GM18499 (cell line): ENCODE results near the gene CTIF.

Experiments used
- ATAC-seq: cut with Tn5 transposase; IDR thresholded peaks from one replicate; pipeline ENCODE4 v1.9.1; 2021; ENCODE audit warnings: moderate number of reproducible peaks; ENCODE audit not compliant: insufficient read depth, unreplicated experiment

Gene CTIF

GRCh38 chr18:48597671-48598070, 58.8 kb downstream of the CTIF start:
- no peak for ATAC-seq

DNA sequence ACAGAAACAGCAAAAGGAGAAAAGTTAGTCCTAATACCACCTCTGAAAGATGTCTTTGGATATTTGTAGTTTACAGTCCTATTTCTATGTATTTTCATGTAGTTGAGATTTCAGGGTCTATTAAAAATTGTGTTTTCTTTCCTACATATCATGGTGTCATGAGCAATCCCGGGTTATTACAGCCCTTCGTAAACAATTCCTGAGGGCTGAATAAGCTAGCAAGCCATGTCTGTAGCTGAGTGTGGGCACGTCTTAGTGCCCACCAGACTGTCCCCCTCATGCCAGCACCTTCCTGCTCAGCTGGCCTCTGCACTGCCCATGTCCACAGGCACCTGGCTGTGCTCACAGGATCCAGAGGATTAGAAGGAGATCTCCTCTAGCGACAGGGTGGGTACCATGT, 60.6 kb downstream of the CTIF start:
- ATAC-seq: no peak

DNA sequence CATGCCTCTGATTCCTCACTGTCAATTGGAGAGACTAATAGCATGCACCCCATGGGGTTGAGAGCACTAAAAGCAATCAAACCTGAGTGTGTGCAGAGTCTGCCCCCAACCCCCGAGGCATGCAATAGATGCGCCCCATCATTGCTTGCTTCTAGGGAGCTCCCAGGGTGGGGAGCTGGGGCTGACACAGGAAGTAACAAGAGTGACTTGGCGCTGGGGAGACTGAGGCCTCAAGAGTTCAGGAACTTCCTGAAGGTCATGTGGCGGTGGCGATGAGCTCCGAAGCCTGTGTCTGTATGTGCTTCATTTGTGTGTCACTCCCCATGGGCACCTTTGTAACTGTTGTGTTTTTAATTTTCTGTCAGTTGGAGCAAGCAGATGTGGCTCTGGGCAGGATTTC, 61.2 kb downstream of the CTIF start:
- ATAC-seq: no peak

DNA sequence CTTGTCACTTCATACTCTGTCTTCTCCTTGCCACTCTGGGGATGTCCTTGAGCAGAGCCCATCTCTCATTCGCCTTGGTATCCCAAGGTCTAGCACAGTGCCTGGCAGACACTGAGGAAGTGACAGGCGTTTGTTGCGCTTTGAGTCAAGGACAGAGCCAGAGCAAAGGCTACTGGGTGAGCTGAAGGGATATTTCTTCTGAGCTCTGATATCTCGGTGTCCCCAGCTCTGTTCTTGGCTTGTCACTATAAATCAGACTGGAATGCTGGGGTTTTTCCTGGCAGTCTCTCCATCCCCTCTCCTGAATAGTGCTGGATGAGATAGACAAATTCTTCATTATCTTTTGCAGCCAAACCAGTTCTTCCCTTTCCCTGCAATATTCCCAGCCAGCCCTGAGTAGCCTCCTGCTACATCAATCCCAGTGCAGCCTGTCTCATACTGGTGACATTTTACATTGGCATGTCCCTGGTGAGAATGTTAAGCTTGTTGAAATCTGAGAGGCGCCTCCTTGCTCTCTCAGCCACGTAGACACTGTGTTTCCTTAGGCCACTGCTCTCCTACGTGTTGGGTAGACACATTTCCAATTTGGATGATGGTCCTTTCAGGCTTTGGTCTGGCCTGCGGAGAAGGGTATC, 61.7 kb downstream of the CTIF start:
- ATAC-seq: no peak

DNA sequence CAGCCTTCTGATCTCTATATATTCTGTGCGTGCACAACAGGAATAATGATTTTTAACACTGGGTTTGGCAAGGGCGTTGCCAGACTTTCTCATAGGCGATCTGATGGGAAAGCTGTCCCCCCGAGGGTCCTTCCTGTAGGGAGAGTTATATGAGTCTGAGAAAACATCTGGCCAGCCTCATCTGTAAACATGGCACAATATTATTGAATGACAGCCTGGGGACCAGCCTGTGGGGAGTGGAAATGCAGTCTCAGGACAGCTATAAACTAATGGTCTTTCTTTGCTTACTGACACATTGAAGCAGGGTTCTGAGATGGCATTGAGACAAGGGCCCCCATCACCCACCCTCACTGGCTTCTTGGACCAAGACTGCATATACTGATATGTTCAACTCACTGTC, 62.5 kb downstream of the CTIF start:
- no peak for ATAC-seq

DNA sequence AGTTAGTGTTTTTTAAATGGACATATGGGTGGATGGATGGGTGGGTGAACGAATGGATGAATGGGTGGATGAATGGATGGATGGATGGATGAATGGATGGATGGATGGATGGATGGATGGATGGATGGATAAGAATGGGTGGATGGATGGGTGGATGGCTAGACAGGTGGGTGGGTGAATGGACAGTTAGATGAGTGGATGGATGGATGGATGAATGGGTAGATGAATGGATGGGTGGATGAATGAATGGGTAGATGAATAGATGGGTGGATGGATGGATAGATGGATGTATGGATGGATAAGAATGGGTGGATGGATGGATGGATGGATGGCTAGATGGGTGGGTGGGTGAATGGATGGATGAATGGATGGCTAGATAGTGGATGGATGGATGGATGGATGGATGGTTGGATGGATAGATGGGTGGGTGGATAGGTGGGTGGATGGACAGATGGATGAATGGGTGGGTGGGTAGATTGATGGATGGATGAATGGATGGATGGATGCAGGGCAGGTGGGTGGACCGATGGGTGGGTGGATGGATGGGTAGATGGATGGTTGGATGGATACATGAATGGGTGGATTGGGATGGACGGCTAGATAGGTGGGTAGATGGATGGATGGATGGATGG, 64.0 kb downstream of the CTIF start:
- ATAC-seq: no peak

DNA sequence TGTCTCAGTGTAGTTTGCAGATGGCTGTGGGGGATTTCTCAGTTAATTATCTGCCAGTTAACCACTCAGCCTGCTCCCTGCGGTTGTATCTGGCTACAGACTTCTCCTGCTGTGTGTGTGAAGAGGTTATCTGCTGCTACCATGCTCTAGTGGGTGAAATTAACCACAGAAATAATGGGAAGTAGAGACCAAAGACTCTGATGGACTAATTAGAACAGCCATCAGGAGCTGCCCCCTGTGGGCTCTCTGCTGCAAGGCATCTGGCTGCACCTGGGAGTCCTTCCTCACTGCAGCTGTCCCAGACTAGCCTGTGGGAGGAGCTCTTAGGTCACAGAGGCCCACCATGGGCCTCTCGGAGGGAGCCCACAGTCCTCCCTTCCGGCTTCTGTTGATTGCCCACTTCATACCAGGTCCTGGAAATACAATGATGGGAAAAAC, 66.6 kb downstream of the CTIF start:
- ATAC-seq: no peak

DNA sequence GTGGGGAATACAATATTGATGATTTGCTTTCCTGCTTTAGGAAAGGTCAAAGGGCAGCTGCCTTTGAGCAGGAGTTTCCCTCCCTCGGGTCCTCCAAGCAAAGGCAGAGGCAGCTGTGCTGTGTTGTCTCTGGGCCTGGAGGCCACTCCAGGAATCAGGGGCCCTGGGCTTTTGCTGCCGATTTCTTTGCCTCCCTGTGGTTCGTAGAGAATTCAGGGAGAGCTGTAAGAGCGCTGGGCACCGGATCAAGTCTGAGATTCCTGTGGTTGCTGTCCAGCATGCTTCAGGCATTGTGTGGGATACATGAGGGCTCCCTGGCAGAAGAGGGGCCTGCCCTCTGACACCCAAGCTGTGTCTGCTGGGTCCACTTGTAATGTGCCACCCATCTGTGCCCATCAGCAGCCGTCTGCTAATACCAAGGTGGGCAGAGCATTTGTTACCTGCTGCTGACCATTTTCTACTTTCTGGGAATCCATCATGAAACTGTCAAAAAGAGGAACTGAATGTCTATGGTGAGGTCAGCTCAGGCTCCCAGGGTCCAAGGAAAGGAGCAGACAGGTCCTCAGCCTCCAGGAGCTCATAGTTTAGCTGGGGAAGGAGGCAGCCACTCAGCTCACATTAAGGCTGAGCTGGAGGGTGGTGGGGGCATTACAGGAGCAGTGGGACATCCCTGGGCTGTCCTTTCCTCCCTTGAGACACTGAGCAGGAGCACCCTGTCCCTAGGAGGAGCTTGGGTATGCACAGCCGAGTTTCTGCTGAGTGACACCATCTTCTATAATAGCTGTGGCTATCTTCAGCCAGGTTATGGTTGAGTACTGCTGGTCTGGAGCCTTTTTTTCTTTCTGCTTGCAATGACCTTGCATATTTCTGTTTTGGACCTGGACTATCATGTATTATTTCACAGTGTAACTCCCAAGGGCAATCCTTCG, 68.5 kb downstream of the CTIF start:
- no peak for ATAC-seq

GRCh38 chr18:48608581-48608980, 69.8 kb downstream of the CTIF start:
- ATAC-seq: no peak

DNA sequence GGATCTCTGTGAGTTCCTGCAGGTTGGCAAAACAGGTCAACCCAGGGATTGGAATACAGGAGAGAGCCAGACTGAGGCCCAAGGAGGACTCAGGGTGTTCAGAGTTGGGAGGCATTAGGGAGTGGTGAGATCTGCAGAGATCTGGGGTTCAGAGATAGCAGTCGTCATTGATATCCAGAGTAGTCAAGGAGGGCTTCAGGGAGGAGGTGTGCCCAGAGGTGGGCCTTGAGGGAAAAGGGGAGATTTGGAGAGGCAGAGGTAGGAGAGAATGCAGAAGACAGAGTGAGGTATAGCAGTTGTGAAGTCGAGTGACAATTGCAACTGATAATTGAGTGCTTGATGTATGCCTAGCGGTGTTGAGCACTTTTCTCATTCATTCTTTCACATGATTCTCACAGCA, 70.3 kb downstream of the CTIF start:
- ATAC-seq: no peak

DNA sequence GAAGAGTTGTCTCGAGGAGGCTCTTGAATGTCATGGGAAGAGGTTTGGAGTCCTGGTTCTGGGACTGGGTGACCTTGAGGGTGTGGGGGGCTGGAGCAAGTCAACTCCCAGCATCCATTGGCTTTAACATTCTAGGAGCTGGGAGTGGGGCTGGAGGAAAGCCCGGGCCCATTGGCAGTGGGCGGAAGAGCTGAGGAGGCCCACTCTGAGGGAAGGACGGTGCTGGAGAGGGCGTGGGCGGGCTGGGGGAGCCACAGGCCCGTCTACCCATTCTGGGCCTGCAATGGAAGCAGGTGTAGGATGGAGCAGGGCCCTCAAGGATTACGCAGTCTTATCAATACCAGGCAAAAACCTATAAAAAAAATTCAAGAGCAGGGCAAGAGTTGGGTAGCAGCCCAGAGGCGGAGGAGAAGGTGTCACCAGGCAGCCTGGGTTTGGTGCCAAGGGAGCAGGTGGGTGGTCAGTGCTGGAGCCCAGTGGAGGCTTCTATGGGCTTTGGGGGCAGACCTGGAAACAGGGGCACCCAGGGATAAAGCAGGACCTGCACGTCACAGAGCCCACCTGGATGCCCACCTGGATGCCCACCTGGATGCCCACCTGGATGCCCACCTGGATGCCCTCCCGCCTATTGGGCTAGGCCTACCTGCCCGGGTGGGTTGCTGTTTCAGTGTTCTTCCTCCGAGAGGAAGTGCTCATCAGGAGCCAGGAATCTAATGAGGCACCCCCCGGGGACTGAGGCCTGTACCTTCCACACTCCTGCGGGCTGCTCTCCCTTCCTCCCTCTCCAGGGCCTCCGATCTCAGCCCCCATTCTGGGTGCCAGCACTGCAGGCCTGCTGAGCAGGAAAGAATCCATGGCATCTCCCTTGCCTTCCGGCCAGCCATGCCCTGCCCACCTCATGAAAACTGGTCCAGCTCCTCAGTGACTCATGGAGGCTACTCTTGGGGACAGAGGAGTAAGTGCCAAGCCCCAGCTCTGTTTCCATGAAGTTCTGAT, 71.3 kb downstream of the CTIF start:
- no peak for ATAC-seq

GRCh38 chr18:48611203-48611602, 72.4 kb downstream of the CTIF start:
- no peak for ATAC-seq

GRCh38 chr18:48611785-48612480, 73.1 kb downstream of the CTIF start:
- ATAC-seq: no peak

GRCh38 chr18:48612511-48612910, 73.7 kb downstream of the CTIF start:
- ATAC-seq: no peak

DNA sequence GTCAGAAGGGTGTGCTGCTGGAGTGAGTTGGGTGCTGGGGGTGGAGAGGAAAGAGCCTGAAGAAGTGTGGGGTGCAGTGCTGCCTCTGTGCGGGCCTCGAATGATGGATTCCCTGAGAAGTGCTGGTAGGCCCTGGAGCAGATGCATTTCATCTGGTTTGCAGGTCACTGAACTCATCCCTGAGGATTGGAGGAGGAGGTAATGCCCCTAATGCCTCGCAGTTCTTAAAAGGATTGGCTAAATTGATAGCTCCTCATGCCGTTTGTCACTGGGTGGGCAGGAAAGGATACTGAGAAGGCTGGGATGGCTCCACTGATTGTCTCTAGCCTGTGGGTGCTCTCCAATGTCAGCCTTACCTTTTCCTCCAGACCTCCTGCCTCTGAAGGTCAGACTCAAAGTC, 74.1 kb downstream of the CTIF start:
- no peak for ATAC-seq

- no peak for ATAC-seq
Measured at GRCh38 chr18:48613589-48614404, 75.0 kb downstream of the CTIF start.

GRCh38 chr18:48615566-48616401, 77.0 kb downstream of the CTIF start:
- no peak for ATAC-seq
